Measurements from ENCODE around the gene ILF3. TPM values are rescaled to one million over a fixed set of nuclear protein-coding genes. Genes with fewer than 3 reads are reported as not detected.

The ILF3 gene
- polyA plus RNA-seq, 3 donors, result 34.4 to 189 (median 48.1) TPM

DNA sequence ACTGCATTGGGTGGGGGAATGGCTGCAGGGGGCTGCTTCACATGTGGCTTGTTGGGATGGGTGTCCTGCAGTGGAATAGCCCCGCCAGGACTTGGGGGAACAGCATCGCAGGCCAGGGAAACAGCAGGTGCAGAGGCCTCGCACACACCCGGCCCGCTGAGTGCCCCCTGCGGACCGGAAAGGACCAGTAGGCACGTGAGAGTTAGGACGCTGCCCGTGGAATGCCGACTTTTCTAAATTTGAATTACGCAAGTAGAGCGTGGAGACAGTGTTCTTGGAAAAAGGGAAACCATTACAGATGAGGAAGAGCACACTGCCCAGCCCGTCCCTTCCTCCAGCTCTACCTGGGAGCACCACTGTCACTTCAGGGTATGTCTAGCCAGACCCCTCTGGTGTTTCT lies 75.3 kb downstream of the ILF3 start:
- Histone ChIP-seq H3K9ac (ENCODE audit: insufficient read depth, low read length, poor library complexity, severe bottlenecking) (no peak overlapping the region), H3K4me2 (replicated peaks; ENCODE audit: extremely low read depth, low read length, poor library complexity, severe bottlenecking) (peak overlapping the region; percentile 34), H3K27ac (ENCODE audit: low read depth in 1 of 2, low read length in 2 of 2) (peak overlapping the region; percentile 87 to 93), H3K4me1 (ENCODE audit: control insufficient read depth in 1 of 2, insufficient read depth in 2 of 2, low read length in 2 of 2) (peaks cover 46 to 48% of the 10 kb centered on the region in 2 donors), H3K9me3 (replicated peaks in 1 of 2; ENCODE audit: control insufficient read depth in 1 of 2, insufficient read depth in 1 of 2, low read length in 2 of 2) (no peaks in the 10 kb centered on the region), H2AFZ (ENCODE audit: insufficient read depth, low read depth, low read length, poor library complexity, severe bottlenecking) (no peak overlapping the region), H3K36me3 (replicated peaks in 1 of 2; ENCODE audit: control insufficient read depth in 1 of 2, insufficient read depth in 2 of 2, low read length in 2 of 2) (peaks cover 0 to 10% of the 10 kb centered on the region in 2 donors), H4K20me1 (ENCODE audit: insufficient read depth, low read length) (peaks cover 96% of the 10 kb centered on the region), H3K4me3 (replicated peaks in 1 of 3; ENCODE audit: low read depth in 2 of 3, low read length in 3 of 3) (peak overlapping the region in 1 of 3 experiments; percentile 25), H3K27me3 (ENCODE audit: control insufficient read depth in 2 of 2, insufficient read depth in 2 of 2, low read length in 2 of 2) (no peaks in the 10 kb centered on the region), H3K79me2 (ENCODE audit: insufficient read depth, low read length) (peaks cover 98% of the 10 kb centered on the region)
- Mint-ChIP-seq H3K4me3 (peak overlapping the region; percentile 11 to 35), H3K27me3 (ENCODE audit: low read depth in 3 of 3) (no peaks in the 10 kb centered on the region), H3K27ac (peak overlapping the region; percentile 72 to 98 (median 86)), H3K36me3 (peaks cover 16 to 32% of the 10 kb centered on the region in 2 donors), H3K9me3 (no peaks in the 10 kb centered on the region), H3K4me1 (peaks cover 55% of the 10 kb centered on the region)
- DNase-seq, result peak in 2 of 3 donors; percentile 58 to 68
- 27% methylated on average over 11 of the region's 14 CpGs for WGBS (ENCODE audit: insufficient coverage)
- TF ChIP-seq CTCF (IDR thresholded peaks at IDR 0.05), result no peak
- intact Hi-C loops (cut with micrococcal nuclease), result no loop called here

DNA sequence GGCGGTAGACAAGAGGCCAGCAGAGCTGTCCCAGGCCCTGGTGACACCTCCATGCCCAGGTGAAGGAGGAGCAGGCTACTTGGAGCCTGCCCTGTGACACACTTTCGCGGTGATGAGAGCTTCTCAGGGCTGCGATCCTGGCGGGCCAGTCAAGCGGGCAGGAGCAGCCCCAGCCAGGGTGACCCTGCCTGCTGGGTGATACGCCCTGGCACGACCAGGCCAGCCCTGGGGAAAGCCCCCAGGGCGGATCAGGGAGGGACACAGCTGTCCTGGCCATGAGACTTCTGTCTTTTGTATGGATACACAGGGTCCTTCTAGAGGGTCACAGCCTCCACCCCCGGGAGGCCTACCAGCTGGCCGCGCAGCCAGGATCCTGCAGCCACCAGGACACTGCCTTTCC lies 76.8 kb downstream of the ILF3 start:
- Histone ChIP-seq H3K79me2 (ENCODE audit: insufficient read depth, low read length) (peaks cover 98% of the 10 kb centered on the region), H4K20me1 (ENCODE audit: insufficient read depth, low read length) (peaks cover 96% of the 10 kb centered on the region), H3K4me3 (replicated peaks in 1 of 3; ENCODE audit: low read depth in 2 of 3, low read length in 3 of 3) (peak overlapping the region in 1 of 3 experiments; percentile 57), H3K27ac (ENCODE audit: low read depth in 1 of 2, low read length in 2 of 2) (peak overlapping the region; percentile 87 to 93), H3K27me3 (ENCODE audit: control insufficient read depth in 2 of 2, insufficient read depth in 2 of 2, low read length in 2 of 2) (no peaks in the 10 kb centered on the region), H3K9ac (ENCODE audit: insufficient read depth, low read length, poor library complexity, severe bottlenecking) (peak overlapping the region; percentile 52), H2AFZ (ENCODE audit: insufficient read depth, low read depth, low read length, poor library complexity, severe bottlenecking) (no peak overlapping the region), H3K9me3 (replicated peaks in 1 of 2; ENCODE audit: control insufficient read depth in 1 of 2, insufficient read depth in 1 of 2, low read length in 2 of 2) (no peaks in the 10 kb centered on the region), H3K4me1 (ENCODE audit: control insufficient read depth in 1 of 2, insufficient read depth in 2 of 2, low read length in 2 of 2) (peaks cover 46 to 48% of the 10 kb centered on the region in 2 donors), H3K36me3 (replicated peaks in 1 of 2; ENCODE audit: control insufficient read depth in 1 of 2, insufficient read depth in 2 of 2, low read length in 2 of 2) (peaks cover 0 to 4% of the 10 kb centered on the region in 2 donors), H3K4me2 (replicated peaks; ENCODE audit: extremely low read depth, low read length, poor library complexity, severe bottlenecking) (peak overlapping the region; percentile 66)
- H3K27me3 Mint-ChIP-seq (ENCODE audit: low read depth in 3 of 3), result peaks cover 0 to 1% (median 0%) of the 10 kb centered on the region in 3 donors
- peak in 2 of 3 donors; percentile 44 to 56 for DNase-seq
- 90% methylated on average over 12 of the region's 12 CpGs for WGBS (ENCODE audit: insufficient coverage)
- H3K9me3 Mint-ChIP-seq, result no peaks in the 10 kb centered on the region
- peak overlapping the region; percentile 74 to 77 for H3K4me3 Mint-ChIP-seq
- H3K36me3 Mint-ChIP-seq, result peaks cover 12 to 34% of the 10 kb centered on the region in 2 donors
- H3K4me1 Mint-ChIP-seq, result peaks cover 55% of the 10 kb centered on the region
- intact Hi-C loops (cut with micrococcal nuclease), result no loop called here
- peak overlapping the region; percentile 92 to 98 (median 97) for H3K27ac Mint-ChIP-seq
- no peak for TF ChIP-seq CTCF (IDR thresholded peaks at IDR 0.05)
